ENCODE measurements around the gene UHRF2. TPM values are rescaled to one million over a fixed set of nuclear protein-coding genes. Genes with fewer than 3 reads are reported as not detected.
"Not testable (repeated sequence)": the region's sequence is repeated elsewhere in the genome, so short reads cannot be mapped to it uniquely, and the experiment has no call there.

UHRF2 gene
- total RNA-seq, 1 donor from 2014 or later, result 55.5 TPM

- no peak for DNase-seq (ENCODE audit: low spot score)
- H3K36me3 Mint-ChIP-seq (ENCODE audit: low read depth, unreplicated experiment), result peaks cover 6% of the 10 kb centered on the region
- H3K27me3 Mint-ChIP-seq (ENCODE audit: unreplicated experiment), result no peaks in the 10 kb centered on the region
- H3K27ac Mint-ChIP-seq (ENCODE audit: unreplicated experiment), result no peak overlapping the region
- no peak overlapping the region for H3K4me3 Mint-ChIP-seq (ENCODE audit: unreplicated experiment)
- peaks cover 14% of the 10 kb centered on the region for H3K4me1 Mint-ChIP-seq (ENCODE audit: unreplicated experiment)
- no peaks in the 10 kb centered on the region for H3K9me3 Mint-ChIP-seq (ENCODE audit: unreplicated experiment)
- no peak for TF ChIP-seq CTCF (IDR thresholded peaks at IDR 0.05; ENCODE audit: unreplicated experiment)
Measured at GRCh38 chr9:6450641-6451375, 37.8 kb downstream of the UHRF2 start.

- DNase-seq (ENCODE audit: low spot score); H3K4me3 Mint-ChIP-seq (ENCODE audit: unreplicated experiment); H3K4me1 Mint-ChIP-seq (ENCODE audit: unreplicated experiment); H3K9me3 Mint-ChIP-seq (ENCODE audit: unreplicated experiment); H3K27ac Mint-ChIP-seq (ENCODE audit: unreplicated experiment); H3K27me3 Mint-ChIP-seq (ENCODE audit: unreplicated experiment): not testable (repeated sequence)
- peaks cover 17% of the 10 kb centered on the region for H3K36me3 Mint-ChIP-seq (ENCODE audit: low read depth, unreplicated experiment)
Measured at GRCh38 chr9:6455292-6455691, 42.3 kb downstream of the UHRF2 start.

GRCh38 chr9:6458704-6459103, 45.7 kb downstream of the UHRF2 start:
- Mint-ChIP-seq H3K27ac (ENCODE audit: unreplicated experiment) (peak overlapping the region; percentile 21), H3K36me3 (ENCODE audit: low read depth, unreplicated experiment) (peaks cover 17% of the 10 kb centered on the region)
- H3K4me3 Mint-ChIP-seq (ENCODE audit: unreplicated experiment); H3K27me3 Mint-ChIP-seq (ENCODE audit: unreplicated experiment); H3K4me1 Mint-ChIP-seq (ENCODE audit: unreplicated experiment); H3K9me3 Mint-ChIP-seq (ENCODE audit: unreplicated experiment); DNase-seq (ENCODE audit: low spot score): not testable (repeated sequence)

GRCh38 chr9:6459718-6460117, 46.7 kb downstream of the UHRF2 start:
- Mint-ChIP-seq H3K27ac (ENCODE audit: unreplicated experiment) (no peak overlapping the region), H3K27me3 (ENCODE audit: unreplicated experiment) (no peaks in the 10 kb centered on the region)

GRCh38 chr9:6460189-6460768, 47.3 kb downstream of the UHRF2 start:
- no peak for DNase-seq (ENCODE audit: low spot score)
- Mint-ChIP-seq H3K36me3 (ENCODE audit: low read depth, unreplicated experiment) (peaks cover 12% of the 10 kb centered on the region), H3K4me3 (ENCODE audit: unreplicated experiment) (no peak overlapping the region), H3K27ac (ENCODE audit: unreplicated experiment) (no peak overlapping the region), H3K9me3 (ENCODE audit: unreplicated experiment) (no peaks in the 10 kb centered on the region), H3K27me3 (ENCODE audit: unreplicated experiment) (no peaks in the 10 kb centered on the region), H3K4me1 (ENCODE audit: unreplicated experiment) (no peaks in the 10 kb centered on the region)
- TF ChIP-seq CTCF (IDR thresholded peaks at IDR 0.05; ENCODE audit: unreplicated experiment), result no peak

More at GRCh38 chr9:6459718-6460117, 46.7 kb downstream of the UHRF2 start:
- H3K4me3 Mint-ChIP-seq (ENCODE audit: unreplicated experiment), result no peak overlapping the region
- no peaks in the 10 kb centered on the region for H3K4me1 Mint-ChIP-seq (ENCODE audit: unreplicated experiment)
- peaks cover 12% of the 10 kb centered on the region for H3K36me3 Mint-ChIP-seq (ENCODE audit: low read depth, unreplicated experiment)
- H3K9me3 Mint-ChIP-seq (ENCODE audit: unreplicated experiment), result no peaks in the 10 kb centered on the region
- no peak for TF ChIP-seq CTCF (IDR thresholded peaks at IDR 0.05; ENCODE audit: unreplicated experiment)
- no peak for DNase-seq (ENCODE audit: low spot score)

- Mint-ChIP-seq H3K4me3 (ENCODE audit: unreplicated experiment) (no peak overlapping the region), H3K36me3 (ENCODE audit: low read depth, unreplicated experiment) (peaks cover 12% of the 10 kb centered on the region)
Measured at GRCh38 chr9:6461619-6462018, 48.6 kb downstream of the UHRF2 start.

More at GRCh38 chr9:6461619-6462018, 48.6 kb downstream of the UHRF2 start:
- Mint-ChIP-seq H3K9me3 (ENCODE audit: unreplicated experiment) (no peaks in the 10 kb centered on the region), H3K27me3 (ENCODE audit: unreplicated experiment) (no peaks in the 10 kb centered on the region), H3K27ac (ENCODE audit: unreplicated experiment) (no peak overlapping the region), H3K4me1 (ENCODE audit: unreplicated experiment) (no peaks in the 10 kb centered on the region)
- no peak for DNase-seq (ENCODE audit: low spot score)
- no peak for TF ChIP-seq CTCF (IDR thresholded peaks at IDR 0.05; ENCODE audit: unreplicated experiment)

Data from endothelial cell (in vitro differentiated cells).